GM21717 (cell line): ENCODE measurements around the gene FGF4.
"Not testable (repeated sequence)": the region's sequence is repeated elsewhere in the genome, so short reads cannot be mapped to it uniquely, and the experiment has no call there.

ENCODE experiments used
- ATAC-seq: cut with Tn5 transposase; IDR thresholded peaks from one replicate; pipeline ENCODE4 v1.9.1; 2021; ENCODE audit warnings: mild to moderate bottlenecking, moderate library complexity; ENCODE audit not compliant: unreplicated experiment

FGF4 gene

DNA sequence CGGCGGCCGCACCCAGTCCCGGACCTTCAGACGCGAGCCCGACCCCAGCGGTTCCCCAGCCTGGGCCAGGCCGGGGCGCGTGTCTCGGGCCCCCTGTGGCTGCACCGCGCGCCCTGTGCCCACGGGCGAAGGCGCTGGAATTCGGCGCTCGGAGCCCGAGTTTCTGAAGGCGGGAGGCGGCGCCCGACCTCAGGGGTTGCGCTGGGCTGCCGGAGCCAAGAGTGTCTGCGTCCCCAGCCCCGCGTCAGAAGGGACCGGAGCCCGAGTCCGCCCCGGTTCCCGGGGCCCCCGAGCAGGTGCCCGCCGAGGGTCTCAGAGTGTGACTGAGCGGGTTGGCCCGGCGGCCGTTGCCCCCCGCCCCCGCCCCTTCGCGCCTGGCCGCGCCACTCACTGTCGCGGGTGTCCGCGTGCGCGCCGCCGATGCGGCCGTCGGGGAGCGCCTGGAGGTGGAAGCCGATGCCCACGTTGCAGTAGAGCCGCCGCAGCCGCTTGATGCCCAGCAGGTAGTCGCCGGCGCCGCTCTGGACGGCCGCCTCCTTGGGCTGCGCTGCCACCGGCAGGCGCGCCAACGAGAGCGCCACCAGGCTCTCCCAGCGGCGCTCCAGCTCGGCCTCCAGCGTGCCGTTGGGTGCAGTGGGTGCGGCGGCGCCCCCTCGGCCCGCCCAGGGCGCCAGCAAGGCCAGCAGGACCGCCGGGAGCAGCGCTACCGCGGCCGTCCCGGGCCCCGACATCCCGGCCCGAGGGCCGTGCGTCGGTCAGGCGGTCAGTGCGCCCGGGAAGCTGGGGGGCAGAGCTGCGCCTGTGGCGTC is 583 bp downstream of the FGF4 start:
- no peak for ATAC-seq

DNA sequence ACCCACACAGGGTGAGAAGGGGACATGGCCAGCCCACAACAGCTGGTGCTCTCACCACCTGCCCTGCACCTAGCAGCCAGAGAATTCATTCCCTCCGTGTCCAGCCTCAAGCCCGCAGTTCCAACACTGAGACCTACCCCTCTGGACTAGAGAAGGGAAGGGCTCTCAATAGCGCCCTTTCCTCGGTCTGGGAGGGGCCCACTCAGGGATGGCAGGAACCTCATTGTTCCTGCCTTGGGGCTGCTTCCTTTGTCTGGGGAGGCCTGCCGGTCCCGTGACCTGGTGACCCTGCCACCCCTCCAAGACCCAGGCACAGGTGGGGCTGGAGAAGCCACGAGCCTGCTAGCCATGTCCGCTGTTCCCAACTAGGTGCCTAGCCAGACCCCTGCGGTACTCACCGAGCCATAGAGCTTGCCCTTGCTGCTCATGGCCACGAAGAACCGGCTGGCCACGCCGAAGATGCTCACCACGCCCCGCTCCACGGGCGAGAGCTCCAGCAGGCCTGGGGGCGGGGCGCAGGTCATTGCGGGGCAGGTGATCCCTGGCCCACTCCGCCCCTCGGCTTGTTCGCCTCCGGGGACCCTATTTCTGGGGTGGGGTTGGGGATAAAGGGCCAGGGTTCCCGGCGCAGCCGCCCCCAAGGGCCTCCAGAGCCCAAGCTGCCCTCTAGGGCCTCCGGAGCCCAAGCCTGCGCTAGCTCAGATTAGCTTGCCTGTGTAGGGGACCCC is 1.4 kb downstream of the FGF4 start:
- no peak for ATAC-seq

DNA sequence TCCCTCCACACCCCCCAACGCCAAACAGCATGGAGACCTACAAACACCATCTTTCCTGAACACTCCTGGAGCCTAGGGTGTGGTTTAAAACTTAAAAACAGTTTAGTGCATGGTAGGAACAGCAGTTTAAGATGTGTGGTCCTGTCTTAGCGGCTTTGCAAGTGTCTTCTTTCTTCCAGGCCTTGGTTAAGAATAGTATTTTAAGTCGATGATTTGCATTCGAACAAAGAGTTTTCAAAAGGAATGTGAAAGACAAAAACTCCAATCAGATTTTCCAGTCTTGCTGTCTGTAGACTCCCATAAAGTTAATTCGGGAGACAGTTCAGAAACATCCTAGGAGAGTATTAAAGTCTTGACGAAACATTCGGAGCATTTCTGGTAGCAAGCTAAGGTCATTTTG is 3.7 kb downstream of the FGF4 start:
- no peak for ATAC-seq

DNA sequence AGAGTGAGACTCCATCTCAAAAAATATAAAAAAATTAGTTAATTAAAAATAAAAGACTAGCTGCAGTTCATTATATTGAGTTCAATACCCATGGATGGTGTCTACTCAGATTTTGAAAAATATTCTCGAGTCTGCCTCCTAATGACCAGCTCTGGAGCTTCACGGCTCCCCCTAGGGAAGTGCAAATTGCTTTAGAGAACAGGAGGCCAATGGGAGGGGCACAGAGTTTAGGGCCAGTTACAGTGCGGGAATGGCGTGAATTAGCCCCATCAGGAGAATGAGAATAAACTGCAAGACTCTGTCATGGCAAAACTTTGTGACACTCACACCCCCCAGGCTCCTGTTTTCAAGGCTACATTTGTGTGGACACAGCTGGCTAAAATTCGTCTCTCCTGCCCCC is 4.6 kb downstream of the FGF4 start:
- ATAC-seq: no peak

DNA sequence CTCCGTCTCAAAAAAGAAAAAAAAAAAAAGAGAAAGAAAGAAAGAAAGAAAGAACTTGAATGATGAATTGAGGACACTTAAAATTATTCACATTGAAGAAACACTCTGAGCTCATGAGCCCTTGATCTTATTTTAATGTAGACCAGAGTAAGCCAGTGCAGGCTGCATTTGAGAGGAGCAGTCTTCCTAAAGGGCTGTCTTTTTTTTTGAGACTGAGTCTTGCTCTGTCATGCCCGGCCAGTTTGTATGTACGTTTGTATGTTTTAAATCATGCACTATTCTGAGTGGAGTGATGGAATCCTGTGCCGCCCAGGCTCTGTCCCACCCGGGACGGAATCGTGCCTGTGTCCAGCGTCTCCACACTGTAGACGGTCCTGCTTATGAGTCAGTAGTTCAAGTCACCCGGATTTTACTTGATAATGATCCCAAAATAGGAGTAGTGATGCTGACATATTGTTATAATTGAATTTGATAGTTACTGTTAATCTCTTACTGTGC is 9.6 kb downstream of the FGF4 start:
- ATAC-seq: no peak

DNA sequence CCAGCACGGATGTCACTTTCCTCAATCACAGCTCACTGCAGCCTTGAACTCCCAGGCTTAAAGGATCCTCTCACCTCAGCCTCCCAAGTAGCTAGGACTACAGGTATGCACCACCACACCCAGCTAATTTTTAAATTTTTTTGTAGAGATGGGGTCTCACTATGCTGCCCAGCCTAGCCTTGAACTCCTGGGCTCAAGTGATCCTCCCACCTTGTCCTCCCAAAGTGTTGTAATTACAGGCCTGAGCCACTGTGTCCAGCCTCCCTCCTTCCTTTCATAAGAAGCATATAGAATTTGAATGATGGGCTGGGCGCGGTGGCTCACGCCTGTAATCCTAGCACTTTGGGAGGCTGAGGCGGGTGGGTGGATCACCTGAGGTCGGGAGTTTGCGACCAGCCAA is 10.2 kb downstream of the FGF4 start:
- ATAC-seq: not testable (repeated sequence)

DNA sequence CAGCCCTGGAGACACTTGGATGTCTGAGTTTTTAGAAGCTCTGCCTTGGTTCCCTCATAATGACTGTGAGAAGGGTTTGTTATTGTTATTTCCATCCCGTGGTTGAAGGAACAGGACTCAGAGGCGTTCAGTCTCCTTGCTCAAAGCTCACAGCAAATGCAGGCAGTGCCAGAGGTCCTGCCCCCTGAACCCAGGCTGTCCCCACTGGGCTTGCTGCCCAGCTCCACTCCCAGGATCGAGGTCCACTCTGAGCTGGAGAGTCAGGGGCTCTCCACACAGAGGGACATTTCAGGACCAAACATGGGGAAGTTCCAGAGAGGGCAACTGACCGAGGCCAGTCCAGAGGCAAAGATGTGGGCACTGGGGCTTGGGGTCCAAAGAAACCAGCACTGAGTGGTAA is 14.8 kb downstream of the FGF4 start:
- no peak for ATAC-seq

DNA sequence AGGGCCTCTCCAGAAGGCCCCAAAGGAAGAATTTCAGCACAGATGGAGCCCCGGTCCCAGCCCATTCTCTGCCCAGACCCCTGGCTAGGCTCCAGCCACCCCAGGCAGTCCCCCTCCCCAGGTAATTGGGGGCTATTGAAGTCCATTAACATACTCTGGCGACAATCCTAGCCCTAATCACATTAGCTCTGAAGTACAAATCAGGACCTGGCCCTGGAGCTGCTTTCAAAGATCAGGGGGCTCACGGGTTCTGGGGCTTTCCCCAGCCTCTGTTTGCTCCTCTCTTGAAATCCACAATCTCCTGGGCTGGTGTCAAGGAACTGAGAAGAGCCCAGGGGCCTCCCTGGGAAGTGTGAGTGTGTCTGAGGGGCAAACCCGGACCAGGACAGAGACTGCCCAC is 22.3 kb downstream of the FGF4 start:
- no peak for ATAC-seq

DNA sequence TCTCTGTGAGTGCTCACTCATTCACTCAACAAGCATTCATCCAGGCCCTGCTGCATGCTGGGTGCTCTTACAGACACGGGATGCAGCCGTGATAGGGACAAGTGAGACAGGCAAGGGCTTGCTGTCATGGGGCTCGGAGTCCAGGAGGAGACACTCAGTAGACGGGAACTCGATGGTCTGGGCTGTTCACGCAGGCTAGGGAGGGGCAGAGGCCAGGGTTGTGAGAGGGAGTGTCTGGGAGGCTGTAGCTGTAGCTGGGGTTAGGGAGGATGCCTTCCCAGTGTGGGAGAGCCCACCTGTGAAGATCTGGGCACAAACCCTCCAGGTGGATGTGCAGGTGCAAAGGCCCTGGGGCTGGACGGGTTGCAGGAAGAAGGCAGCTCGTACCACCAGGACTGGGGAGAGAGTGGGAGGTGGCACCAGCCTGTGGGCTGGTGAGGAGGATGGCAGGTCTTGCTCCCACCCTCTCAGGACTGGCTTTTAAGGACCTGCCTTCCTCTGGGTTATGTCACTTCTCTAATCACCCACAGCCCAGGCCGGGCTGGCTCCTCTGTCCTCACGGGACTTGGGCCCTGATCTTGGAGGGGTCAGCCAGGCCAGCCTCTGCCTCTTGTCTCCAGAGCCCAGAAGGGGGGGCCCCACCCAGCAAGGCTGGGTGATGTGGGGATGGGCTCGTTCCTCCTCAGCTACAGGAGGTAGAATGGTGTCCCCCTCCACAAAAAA is 24.1 kb downstream of the FGF4 start:
- ATAC-seq: no peak

DNA sequence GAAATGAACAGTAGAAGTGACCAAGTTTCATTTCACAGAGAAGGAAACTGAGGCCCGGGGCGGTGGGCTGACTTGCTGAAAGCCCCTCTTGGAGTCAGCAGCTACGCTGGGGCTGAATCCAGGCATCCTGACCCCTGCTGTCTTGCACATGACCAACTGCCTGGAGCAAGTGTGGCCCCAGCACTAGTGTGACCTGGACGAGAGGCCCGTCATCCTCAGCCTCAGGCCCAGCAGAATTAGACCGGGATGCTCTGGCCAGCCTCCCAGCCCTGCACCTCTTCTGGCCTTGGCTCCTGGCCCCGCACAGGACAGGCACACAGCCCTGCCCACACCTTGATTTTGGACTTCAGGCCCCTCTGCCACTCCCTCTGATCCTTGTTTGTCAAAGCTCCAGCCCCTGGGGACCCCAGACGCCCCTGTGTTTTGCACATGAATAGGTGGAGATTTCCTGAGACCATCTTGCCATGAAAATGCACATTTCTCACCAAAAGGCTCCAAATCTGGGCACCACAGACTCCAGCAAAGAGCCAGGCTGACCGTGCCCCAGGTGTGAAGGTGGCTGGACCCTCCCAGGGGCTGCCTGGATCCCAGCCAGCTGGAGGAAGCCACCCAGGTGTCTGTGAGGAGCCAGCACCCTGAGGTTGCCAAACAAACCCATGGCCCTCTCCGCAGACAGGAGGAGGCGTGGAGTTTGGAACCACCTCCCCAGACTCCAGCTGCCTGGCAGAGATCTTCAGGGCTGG is 24.9 kb downstream of the FGF4 start:
- no peak for ATAC-seq

DNA sequence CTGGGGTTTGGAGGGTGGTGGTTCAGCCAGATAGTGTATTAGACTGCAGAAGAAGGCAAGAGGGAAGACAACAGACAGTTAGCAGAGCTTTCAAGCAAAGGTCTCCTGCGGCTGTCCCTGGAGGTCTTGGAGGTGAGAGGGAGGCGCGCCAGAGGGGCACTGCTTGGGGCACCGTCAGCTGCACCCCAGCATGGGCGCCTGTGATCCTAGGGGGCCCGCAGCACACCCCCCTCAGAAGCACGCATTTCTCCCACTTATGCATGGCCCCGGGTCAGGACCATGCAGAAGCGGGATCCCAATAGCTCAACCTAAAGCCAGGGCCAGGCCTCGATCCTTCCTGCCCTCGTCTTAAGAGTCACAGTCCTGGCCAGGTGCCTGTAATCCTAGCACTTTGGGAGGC is 26.5 kb downstream of the FGF4 start:
- ATAC-seq: no peak

DNA sequence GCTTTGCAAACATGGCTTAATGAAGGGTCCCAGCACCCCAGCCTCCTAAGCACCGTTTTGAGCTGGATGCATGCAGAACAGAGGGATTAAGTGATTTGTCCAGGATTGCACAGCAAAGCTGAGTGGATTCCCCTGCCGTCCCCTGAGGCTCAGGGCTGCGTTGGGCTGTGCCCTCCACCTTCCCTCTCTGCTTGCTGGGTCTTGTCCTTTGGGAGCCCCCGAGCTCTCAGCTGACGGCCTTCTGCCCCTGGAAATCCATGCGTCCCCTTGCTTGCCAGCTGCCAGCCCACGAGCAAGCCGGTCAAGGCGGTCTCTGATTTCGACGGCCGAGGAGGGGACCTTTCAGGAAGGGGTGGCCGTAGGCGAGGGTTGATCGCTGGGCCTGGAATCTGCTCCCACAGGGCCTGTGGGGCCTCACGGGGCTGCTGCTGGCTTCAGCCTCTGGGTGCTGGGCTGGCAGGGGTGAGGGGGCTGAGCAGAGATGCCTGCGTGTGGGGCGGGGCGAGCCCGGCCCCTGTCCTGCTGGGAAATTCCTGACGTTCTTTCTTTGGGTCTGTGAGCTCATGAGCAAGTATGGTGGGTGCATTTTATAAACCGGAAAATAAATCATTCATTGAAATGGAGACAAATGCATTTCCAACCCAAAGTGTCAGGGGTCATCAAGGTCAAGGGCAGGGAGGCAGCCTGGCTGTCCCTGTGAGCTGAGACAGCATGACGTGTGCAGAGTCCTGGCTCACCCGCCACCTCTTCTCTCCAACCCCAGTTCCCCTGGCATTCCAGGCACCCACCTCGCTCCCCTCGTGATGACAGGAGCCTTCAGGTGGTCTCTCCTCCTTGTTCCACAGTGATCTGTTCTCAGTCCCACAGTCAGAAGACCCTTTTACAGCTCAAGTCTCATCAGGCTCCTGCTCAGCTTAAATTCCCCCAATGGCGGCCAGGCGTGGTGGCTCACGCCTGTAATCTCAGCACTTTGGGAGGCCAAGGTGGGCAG is 28.1 kb downstream of the FGF4 start:
- no peak for ATAC-seq

DNA sequence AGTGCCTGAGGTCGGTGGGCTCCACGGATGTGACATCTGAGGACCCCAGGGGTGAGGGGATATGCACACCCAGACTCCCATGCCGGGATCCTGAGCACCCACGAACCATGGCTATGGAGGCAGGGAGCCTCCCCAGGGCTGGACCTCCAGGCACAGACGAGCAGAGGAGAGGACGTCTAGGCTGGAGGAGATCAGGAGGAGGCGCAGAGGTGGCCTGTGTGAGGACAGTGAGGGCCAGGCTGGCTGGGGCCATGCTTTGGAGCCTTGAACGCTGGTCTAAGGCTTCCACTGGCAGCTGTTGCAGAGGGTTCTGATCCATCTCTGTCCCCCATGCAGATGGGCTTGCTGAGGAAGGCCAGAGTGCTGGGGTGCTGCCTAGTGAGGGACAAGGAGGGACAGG is 29.0 kb downstream of the FGF4 start:
- ATAC-seq: no peak

DNA sequence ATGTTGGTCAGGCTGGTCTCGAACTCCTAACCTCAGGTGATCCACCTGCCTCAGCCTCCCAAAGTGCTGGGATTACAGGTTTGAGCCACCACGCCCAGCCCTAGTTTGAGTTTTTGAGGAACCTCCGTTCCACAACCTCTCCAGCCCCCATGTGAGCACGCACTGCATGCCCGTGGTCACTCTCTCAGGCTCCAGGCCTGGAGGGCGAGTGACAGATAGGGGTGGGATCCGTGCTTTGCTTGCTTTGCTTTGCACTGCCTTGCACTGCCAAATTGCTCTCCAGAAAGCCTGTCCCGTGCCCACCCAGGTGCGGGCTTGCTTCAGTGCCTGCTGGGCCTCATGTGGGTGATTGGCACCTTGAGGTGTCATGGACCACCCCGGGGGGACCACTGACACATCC is 29.9 kb downstream of the FGF4 start:
- no peak for ATAC-seq

DNA sequence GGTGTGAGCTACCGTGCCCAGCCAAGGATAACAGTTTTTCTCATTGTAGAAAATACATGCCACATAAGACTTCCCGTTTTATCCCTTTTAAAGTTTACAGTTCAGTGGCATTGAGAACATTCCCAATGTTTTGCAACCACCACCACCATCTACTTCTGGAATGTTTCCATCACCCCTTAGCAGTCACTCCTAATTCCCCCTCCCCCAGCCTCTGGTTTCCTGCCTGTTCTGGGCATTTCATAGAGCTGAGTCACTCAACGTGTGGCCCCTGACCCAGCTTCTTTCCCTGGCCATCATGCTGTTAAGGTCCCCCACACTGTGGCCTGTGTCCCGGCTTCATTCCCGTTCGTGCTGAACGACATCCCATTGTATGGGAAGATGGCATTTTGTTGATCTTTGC is 30.7 kb downstream of the FGF4 start:
- no peak for ATAC-seq

DNA sequence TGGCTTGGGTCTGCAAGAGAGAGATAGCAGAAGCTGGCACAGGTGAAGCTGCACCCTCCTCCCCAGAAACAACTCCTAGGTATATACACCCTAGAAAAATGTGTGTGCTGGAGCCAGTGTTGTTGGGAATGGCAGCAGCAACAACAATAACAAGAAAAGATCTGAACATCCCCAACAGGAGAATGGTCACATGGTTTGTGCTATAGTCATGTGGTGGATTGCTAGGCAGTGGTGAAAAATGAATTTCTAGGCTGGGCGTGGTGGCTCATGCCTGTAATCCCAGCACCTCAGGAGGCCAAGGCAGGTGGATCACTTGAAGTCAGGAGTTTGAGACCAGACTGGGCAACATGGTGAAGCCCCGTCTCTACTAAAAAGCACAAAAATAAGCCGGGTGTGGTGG is 40.3 kb downstream of the FGF4 start:
- no peak for ATAC-seq

DNA sequence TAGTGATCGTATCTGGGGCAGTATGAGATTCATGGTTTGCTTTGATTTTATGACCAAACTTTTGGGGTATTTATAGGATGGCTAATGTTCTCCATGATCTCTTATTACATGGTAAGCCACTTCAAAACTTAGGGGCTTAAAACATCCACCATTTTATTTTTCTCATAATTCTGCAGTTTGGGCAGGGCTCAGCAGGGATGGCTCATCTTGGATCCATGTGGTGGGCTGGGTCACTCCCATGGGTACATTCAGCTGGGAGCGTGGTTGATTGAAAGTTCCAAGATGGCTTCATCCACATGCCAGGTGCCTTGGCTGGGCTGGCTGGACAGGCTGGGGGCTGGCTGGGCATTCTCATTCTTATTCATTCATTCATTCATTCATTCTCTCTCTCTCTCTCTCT is 40.8 kb downstream of the FGF4 start:
- ATAC-seq: no peak

DNA sequence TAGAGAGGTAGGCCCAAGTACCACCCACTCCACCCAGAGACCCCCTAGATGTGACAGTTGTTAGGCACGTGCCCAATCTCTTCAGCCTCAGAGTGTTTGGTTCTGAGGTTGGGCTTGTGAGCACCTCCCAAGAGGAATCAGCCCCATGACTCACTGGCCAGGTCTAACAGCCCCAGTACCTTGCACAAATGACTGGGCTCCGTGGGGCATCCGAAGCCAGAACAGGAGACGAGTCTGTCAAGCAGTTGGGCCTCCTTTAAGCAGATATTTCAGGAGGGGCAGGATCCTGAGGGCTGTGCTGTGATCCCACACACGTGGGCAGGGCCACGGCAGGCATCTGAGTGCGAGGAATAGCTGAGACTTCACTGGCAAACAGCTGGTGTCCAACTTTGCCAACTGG is 42.2 kb downstream of the FGF4 start:
- ATAC-seq: no peak

DNA sequence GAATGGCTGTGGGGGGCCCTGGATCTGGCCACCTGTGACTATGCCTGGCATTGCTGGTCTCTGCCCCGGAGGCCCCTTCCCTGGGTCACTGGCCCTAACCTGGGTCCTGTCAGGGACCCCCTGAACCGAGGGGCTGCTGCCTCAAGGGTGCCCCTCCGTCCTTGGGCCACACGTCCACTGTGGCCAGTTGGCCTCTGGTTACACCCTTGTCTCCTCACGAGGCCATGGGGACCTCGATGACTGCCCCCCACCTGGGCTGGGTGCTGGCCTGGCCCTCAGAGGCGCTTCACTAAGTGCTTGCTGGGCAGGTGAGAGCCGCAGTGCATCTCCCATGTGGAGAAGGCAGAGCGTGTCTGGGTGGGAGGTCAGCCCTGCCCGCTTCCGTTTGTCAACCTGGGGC is 44.0 kb downstream of the FGF4 start:
- ATAC-seq: no peak

DNA sequence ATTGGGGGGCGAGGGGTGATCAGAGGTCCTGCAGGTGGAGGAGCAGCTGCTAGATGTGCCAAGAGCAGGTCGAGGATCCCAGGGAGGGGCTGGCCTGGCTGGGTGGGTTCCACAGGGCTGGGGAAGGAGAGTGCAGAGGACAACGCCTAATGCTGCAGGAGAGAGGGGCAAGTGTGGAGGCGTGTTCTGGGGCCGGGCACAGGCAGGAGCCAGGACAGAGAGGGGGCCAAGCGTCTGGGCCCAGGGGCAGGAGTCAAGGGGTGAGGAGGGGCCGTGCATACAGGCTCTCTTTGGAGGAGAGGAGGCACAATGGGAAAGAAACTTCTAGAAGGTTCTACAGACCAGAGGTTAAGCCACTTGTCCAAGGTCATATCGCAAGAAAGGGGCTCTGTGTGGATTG is 44.6 kb downstream of the FGF4 start:
- ATAC-seq: no peak
